Mononuclear cell (primary cell): Measurements from ENCODE around the gene CD55. TPM values are rescaled to one million over a fixed set of nuclear protein-coding genes. Genes with fewer than 3 reads are reported as not detected.
"Not testable (repeated sequence)": the region's sequence is repeated elsewhere in the genome, so short reads cannot be mapped to it uniquely, and the experiment has no call there.

ENCODE experiments used
- H3K27me3 ChIP-seq: 2 replicates; pipeline ENCODE4 v1.6.0; 2011; ENCODE audit warnings: low read length, control low read depth; ENCODE audit not compliant: insufficient read depth
- H3K4me1 ChIP-seq: 2 replicates; pipeline ENCODE4 v1.5.1; 2011; ENCODE audit warnings: mild to moderate bottlenecking, low read length, control low read depth; ENCODE audit not compliant: insufficient read depth
- H3K4me3 ChIP-seq: 2 replicates; pipeline ENCODE4 v1.5.1; 2011; ENCODE audit warnings: mild to moderate bottlenecking, low read length, moderate library complexity
- H3K9me3 ChIP-seq: 2 replicates; pipeline ENCODE4 v1.5.1; 2011; ENCODE audit warnings: low read depth, mild to moderate bottlenecking, control low read depth, low read length
- total RNA-seq: library from RNA; depleted of rRNA; stranded (reverse); fragments of >200 nt; gene quantifications from one replicate; pipeline ENCODE4 v1.2.3, GENCODE V29; 2012

The CD55 gene
- total RNA-seq, 1 donor: 202 TPM

GRCh38 chr1:207316141-207316540 is 5.3 kb upstream of the CD55 start:
- H3K9me3 ChIP-seq: no peaks in the 10 kb centered on the region
- no peak overlapping the region for H3K4me3 ChIP-seq
- H3K27me3 ChIP-seq: no peaks in the 10 kb centered on the region
- H3K4me1 ChIP-seq: peaks cover 78% of the 10 kb centered on the region

- Histone ChIP-seq H3K9me3 (no peaks in the 10 kb centered on the region), H3K4me3 (no peak overlapping the region), H3K4me1 (peaks cover 73% of the 10 kb centered on the region), H3K27me3 (no peaks in the 10 kb centered on the region)
Observed at GRCh38 chr1:207316622-207317391, 4.7 kb upstream of the CD55 start.

- Histone ChIP-seq H3K27me3 (no peaks in the 10 kb centered on the region), H3K4me1 (peaks cover 66% of the 10 kb centered on the region), H3K9me3 (no peaks in the 10 kb centered on the region), H3K4me3 (no peak overlapping the region)
Observed at GRCh38 chr1:207317561-207317960, 3.9 kb upstream of the CD55 start.

- H3K9me3 ChIP-seq: no peaks in the 10 kb centered on the region
- no peak overlapping the region for H3K4me3 ChIP-seq
- peaks cover 60% of the 10 kb centered on the region for H3K4me1 ChIP-seq
- H3K27me3 ChIP-seq: no peaks in the 10 kb centered on the region
Observed at GRCh38 chr1:207318072-207318619, 3.3 kb upstream of the CD55 start.

- H3K27me3 ChIP-seq: no peaks in the 10 kb centered on the region
- peaks cover 61% of the 10 kb centered on the region for H3K4me1 ChIP-seq
- H3K9me3 ChIP-seq: no peaks in the 10 kb centered on the region
- no peak overlapping the region for H3K4me3 ChIP-seq
Observed at GRCh38 chr1:207319199-207319598, 2.3 kb upstream of the CD55 start.

GRCh38 chr1:207320105-207320504 is 1.4 kb upstream of the CD55 start:
- not testable (repeated sequence) for H3K9me3 ChIP-seq, H3K4me3 ChIP-seq, H3K27me3 ChIP-seq
- H3K4me1 ChIP-seq: peaks cover 68% of the 10 kb centered on the region

GRCh38 chr1:207321790-207322645 is 540 bp downstream of the CD55 start:
- no peaks in the 10 kb centered on the region for H3K9me3 ChIP-seq

GRCh38 chr1:207323425-207324225 is 2.1 kb downstream of the CD55 start:
- H3K27me3 ChIP-seq: no peaks in the 10 kb centered on the region
- H3K4me1 ChIP-seq: peaks cover 48% of the 10 kb centered on the region
- H3K9me3 ChIP-seq: no peaks in the 10 kb centered on the region
- H3K4me3 ChIP-seq: peak overlapping the region; percentile 83

More at GRCh38 chr1:207321790-207322645, 540 bp downstream of the CD55 start:
- H3K4me3 ChIP-seq: peak overlapping the region; percentile 83
- H3K27me3 ChIP-seq: no peaks in the 10 kb centered on the region
- peaks cover 50% of the 10 kb centered on the region for H3K4me1 ChIP-seq

GRCh38 chr1:207328004-207328403 is 6.5 kb downstream of the CD55 start:
- no peaks in the 10 kb centered on the region for H3K9me3 ChIP-seq
- H3K27me3 ChIP-seq: no peaks in the 10 kb centered on the region
- H3K4me3 ChIP-seq: no peak overlapping the region
- peaks cover 40% of the 10 kb centered on the region for H3K4me1 ChIP-seq

GRCh38 chr1:207328908-207329440 is 7.5 kb downstream of the CD55 start:
- Histone ChIP-seq H3K4me3 (no peak overlapping the region), H3K4me1 (peaks cover 41% of the 10 kb centered on the region), H3K27me3 (no peaks in the 10 kb centered on the region), H3K9me3 (peaks cover 9% of the 10 kb centered on the region)

GRCh38 chr1:207329469-207329868 is 8.0 kb downstream of the CD55 start:
- Histone ChIP-seq H3K27me3 (no peaks in the 10 kb centered on the region), H3K4me3 (no peak overlapping the region), H3K9me3 (peaks cover 13% of the 10 kb centered on the region), H3K4me1 (peaks cover 37% of the 10 kb centered on the region)

GRCh38 chr1:207330011-207330710 is 8.7 kb downstream of the CD55 start:
- H3K9me3 ChIP-seq: peaks cover 13% of the 10 kb centered on the region
- peaks cover 33% of the 10 kb centered on the region for H3K4me1 ChIP-seq
- H3K4me3 ChIP-seq: no peak overlapping the region
- H3K27me3 ChIP-seq: no peaks in the 10 kb centered on the region

- Histone ChIP-seq H3K9me3 (peaks cover 13% of the 10 kb centered on the region), H3K4me3 (no peak overlapping the region), H3K4me1 (peaks cover 48% of the 10 kb centered on the region), H3K27me3 (no peaks in the 10 kb centered on the region)
Observed at GRCh38 chr1:207331354-207332313, 10.2 kb downstream of the CD55 start.
